GM13977 (cell line): ENCODE data around the gene SPRED2.
A peak's percentile ranks its signal among the peaks of the same experiment; 100 is the strongest.

Source experiments
- DNase-seq: peaks from one replicate; pipeline ENCODE4 v3.0.0; 2012; ENCODE audit warnings: low spot score
- CTCF ChIP-seq: IDR thresholded peaks from 2 replicates; pipeline ENCODE4 v1.5.1; 2012; ENCODE audit warnings: mild to moderate bottlenecking, control low read depth; ENCODE audit not compliant: insufficient read depth; ENCODE audit errors: extremely low read depth, missing control alignments
- in situ Hi-C: fragments of 300-500 bp; cut with MboI; formaldehyde crosslinking; loops from one replicate; pipeline ENCODE4 v1.12.0; 2022; ENCODE audit warnings: low sequenced_read_pairs, low pct_unique_long_range_greater_than_20kb, mixed read lengths, inconsistent platforms; ENCODE audit not compliant: unreplicated experiment

SPRED2 gene

DNA sequence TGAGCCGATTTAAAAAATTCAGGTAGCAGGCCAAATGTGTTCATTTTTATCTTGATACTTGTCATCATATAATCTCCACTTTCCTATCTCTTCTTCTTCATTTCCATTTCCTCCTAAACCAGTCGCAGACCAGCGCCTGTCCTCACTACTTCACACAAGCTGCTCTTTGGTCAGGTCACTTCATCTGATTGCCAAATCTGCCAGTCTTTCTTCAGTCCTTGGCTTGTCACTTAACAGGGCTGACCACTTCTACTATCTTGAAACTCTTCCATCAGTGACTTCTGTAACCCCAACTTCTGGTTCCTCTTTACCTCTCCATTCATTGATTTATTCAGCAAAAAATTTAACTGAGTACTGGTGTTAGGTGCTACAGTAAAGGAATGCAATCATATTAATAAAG, 18.0 kb upstream of the SPRED2 start:
- TF ChIP-seq CTCF, result no peak
- DNase-seq, result no peak
- in situ Hi-C loops, result no loop called here

- in situ Hi-C loops, result no loop called here
- no peak for DNase-seq
- TF ChIP-seq CTCF, result no peak
These were observed 11.2 kb upstream of the SPRED2 start for GRCh38 chr2:65443509-65444186.

- in situ Hi-C loops, result no loop called here
- no peak for TF ChIP-seq CTCF
- DNase-seq, result no peak
These were observed 10.1 kb upstream of the SPRED2 start for GRCh38 chr2:65442420-65443020.

DNA sequence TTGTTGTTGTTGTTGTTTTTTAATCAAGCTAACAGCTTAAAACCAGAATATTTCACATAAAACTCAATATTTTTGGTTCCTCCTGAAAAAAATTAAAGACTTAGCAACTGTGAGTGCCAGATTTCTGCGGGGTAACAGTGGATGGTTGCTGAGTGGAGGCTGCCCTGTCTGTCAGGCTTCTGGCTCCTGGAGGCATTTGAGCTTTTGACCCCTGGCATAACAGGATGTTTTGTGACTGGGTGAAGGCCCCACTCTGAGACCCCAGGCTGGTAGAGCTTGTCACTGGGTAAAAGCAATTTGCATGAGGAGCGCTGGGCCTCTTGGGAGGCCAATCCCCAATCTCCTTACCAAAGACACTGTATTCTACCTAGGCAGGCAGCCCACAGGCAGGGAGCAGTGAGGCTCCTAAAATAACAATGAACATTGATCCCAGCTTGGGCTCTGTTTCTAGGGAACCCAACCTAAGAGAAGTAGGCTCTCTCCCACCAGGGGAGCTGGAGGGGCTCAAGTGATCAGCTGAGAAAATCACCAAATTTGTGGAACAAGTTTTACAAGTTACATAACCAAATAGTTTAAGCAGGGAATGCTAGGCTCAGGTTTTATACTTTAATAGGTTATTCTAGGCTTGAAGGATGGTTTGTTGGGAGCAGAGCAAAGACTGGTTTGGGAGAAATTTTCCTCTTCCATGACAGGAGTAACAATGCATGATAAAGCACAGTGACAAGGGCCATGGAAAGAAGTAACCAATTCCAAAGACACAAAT, 5.9 kb upstream of the SPRED2 start:
- no peak for TF ChIP-seq CTCF
- in situ Hi-C loops, result no loop called here
- no peak for DNase-seq

DNA sequence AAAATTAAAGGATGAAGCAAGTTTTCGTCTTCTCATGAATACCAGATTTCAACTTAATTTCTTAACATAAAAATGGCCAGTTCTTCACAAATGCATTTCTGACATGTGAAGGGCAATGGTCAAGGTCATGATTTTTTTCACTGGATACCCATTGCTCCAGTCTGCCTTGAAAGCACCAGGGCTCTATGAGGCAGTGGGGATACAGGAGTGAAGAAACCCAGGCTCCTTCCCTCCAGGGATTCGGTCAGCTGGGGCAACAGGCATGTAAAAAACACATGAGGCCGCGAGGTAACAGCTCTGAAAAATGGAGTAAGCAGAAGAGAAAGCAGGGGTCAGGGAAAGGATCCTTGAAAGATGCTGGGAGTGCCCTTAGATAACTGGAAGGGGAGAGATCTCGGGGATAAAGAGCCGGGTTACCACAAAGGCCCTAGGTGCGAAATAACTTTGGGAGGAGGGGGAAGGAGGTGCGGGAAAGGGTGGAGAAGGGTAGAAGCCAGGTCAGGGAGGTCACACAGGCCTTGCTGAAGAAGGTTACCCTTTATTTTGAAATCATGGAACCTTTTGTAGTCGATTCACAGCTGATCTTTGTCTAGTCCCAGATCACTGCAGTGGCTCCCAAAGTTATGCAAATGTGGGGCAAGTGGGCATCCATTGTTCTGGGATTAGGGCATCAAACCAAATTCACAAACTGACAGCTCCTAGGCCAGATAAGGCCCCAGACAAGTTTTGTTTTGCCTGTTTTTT, 5.2 kb upstream of the SPRED2 start:
- in situ Hi-C loops, result no loop called here
- TF ChIP-seq CTCF, result no peak

DNA sequence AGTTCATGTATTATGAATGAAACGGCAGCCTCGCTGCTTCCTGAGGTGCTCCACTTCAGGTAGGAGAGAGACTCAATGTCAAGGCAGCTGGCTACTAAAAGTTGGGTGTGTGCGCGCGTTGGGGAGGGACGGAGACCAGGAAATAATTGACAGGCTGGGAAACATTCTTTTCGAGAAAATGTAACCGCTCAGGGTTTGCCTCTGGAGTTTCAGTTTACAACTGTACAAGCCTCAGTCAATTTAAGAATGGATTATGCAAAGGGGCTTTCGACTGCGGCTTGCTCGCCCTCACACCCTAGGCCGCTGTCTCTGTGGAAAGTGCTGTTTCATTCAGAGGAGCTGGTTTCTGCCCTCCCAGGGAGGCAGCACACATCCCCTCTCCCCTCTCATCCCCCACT, 4.4 kb upstream of the SPRED2 start:
- in situ Hi-C loops, result no loop called here
- peak; percentile 87 for DNase-seq
- TF ChIP-seq CTCF, result no peak

More for the DNA sequence above, 5.2 kb upstream of the SPRED2 start:
- DNase-seq, result no peak
